Uterus (tissue), 2 donors: ENCODE data around the gene PTGES.

Experiments
- POLR2A ChIP-seq, 2 donors: fragments of 450-650 bp; IDR thresholded peaks; one replicate each; pipeline ENCODE4 v1.6.1; 2016; ENCODE audit warnings: antibody characterized with exemption in 2 of 2, mild to moderate bottlenecking in 1 of 2, moderate library complexity in 1 of 2
- TF ChIP-seq, protein P1 (sequence below), 4 experiments: fragments of 200-600 bp in 2 of 4; fragments of 450-650 bp in 2 of 4; sonication (generic) in 2 of 4; IDR thresholded peaks; one replicate each; pipeline ENCODE4 v1.5.1; 2016 to 2019; ENCODE audit warnings: antibody characterized with exemption in 4 of 4, mild to moderate bottlenecking in 2 of 4, moderate library complexity in 1 of 4

DNA sequence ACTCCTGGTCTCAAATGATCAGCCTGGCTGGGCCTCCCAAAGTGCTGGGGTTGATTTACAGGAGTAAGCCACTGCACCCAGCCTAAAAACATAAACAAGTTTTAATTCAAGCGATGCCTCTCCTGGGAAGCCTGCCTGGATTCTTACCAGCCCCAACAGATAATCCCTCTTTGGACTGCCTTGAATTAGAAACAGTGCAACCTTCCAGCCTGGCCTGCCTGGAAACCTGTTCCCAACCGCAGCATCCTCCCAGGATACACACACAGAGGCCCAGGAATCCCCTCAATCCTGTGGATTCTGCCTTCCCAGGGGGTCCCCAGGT is 19.2 kb downstream of the PTGES start:
- TF ChIP-seq, protein P1, sequence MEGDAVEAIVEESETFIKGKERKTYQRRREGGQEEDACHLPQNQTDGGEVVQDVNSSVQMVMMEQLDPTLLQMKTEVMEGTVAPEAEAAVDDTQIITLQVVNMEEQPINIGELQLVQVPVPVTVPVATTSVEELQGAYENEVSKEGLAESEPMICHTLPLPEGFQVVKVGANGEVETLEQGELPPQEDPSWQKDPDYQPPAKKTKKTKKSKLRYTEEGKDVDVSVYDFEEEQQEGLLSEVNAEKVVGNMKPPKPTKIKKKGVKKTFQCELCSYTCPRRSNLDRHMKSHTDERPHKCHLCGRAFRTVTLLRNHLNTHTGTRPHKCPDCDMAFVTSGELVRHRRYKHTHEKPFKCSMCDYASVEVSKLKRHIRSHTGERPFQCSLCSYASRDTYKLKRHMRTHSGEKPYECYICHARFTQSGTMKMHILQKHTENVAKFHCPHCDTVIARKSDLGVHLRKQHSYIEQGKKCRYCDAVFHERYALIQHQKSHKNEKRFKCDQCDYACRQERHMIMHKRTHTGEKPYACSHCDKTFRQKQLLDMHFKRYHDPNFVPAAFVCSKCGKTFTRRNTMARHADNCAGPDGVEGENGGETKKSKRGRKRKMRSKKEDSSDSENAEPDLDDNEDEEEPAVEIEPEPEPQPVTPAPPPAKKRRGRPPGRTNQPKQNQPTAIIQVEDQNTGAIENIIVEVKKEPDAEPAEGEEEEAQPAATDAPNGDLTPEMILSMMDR (IDR thresholded peaks at IDR 0.05), result no peak
- TF ChIP-seq POLR2A (IDR thresholded peaks at IDR 0.05), result no peak
